Keratinocyte (primary cell): ENCODE results near the gene MLXIP. TPM values are rescaled to one million over a fixed set of nuclear protein-coding genes. Genes with fewer than 3 reads are reported as not detected.

Source experiments
- DNase-seq: peaks from one replicate; pipeline ENCODE4 v3.0.0-alpha.2; 2011; ENCODE audit warnings: low read depth, missing footprints, low spot score
- FAIRE-seq: peaks from 2 replicates; lab custom pipeline; 2011; peaks lifted over from hg19 to GRCh38; lab: Jason Lieb, UNC
- H2AFZ ChIP-seq: 2 replicates; pipeline ENCODE4 v1.6.0; 2012; ENCODE audit warnings: low read length, control low read depth, inconsistent platforms; ENCODE audit not compliant: control insufficient read depth
- H3K27ac ChIP-seq: 2 replicates; pipeline ENCODE4 v1.5.1; 2011; ENCODE audit warnings: low read length; ENCODE audit not compliant: control insufficient read depth, insufficient read depth
- H3K27me3 ChIP-seq: 3 replicates; pipeline ENCODE4 v1.6.0; 2011; ENCODE audit warnings: low read length; ENCODE audit not compliant: control insufficient read depth, insufficient read depth; ENCODE audit errors: extremely low read depth
- H3K36me3 ChIP-seq, 2 experiments: 2 replicates in 1 of 2; 3 replicates in 1 of 2; pipeline ENCODE4 v1.5.1; 2011; ENCODE audit warnings: low read length in 2 of 2, mild to moderate bottlenecking in 1 of 2; ENCODE audit not compliant: control insufficient read depth in 2 of 2, insufficient read depth in 2 of 2; ENCODE audit errors: extremely low read depth in 1 of 2
- H3K4me1 ChIP-seq: 3 replicates; pipeline ENCODE4 v1.5.1; 2011; ENCODE audit warnings: low read length; ENCODE audit not compliant: control insufficient read depth, insufficient read depth; ENCODE audit errors: extremely low read depth
- H3K4me2 ChIP-seq: 3 replicates; pipeline ENCODE4 v1.6.0; 2011; ENCODE audit warnings: low read depth, low read length; ENCODE audit not compliant: control insufficient read depth, insufficient read depth; ENCODE audit errors: extremely low read depth
- H3K4me3 ChIP-seq, 3 experiments: fragments of 200-600 bp in 1 of 3; sonication (generic) in 1 of 3; 2 replicates in 2 of 3; 3 replicates in 1 of 3; pipeline ENCODE4 v1.5.1; 2011 to 2016; ENCODE audit warnings: low read length in 3 of 3, mild to moderate bottlenecking in 3 of 3, control low read depth in 2 of 3, inconsistent platforms in 1 of 3, low read depth in 1 of 3, mixed read lengths in 1 of 3, mixed run types in 1 of 3, moderate library complexity in 1 of 3; ENCODE audit not compliant: control insufficient read depth in 2 of 3, insufficient read depth in 2 of 3; ENCODE audit errors: extremely low read depth in 1 of 3
- H3K79me2 ChIP-seq: 2 replicates; pipeline ENCODE4 v1.6.0; 2012; ENCODE audit warnings: low read length; ENCODE audit not compliant: control insufficient read depth, insufficient read depth
- H3K9ac ChIP-seq: 3 replicates; pipeline ENCODE4 v1.6.0; 2011; ENCODE audit warnings: low read length; ENCODE audit not compliant: control insufficient read depth, insufficient read depth; ENCODE audit errors: extremely low read depth
- H3K9me1 ChIP-seq: 3 replicates; pipeline ENCODE4 v1.6.0; 2011; ENCODE audit warnings: low read length; ENCODE audit not compliant: control insufficient read depth, insufficient read depth; ENCODE audit errors: extremely low read depth
- H3K9me3 ChIP-seq: 2 replicates; pipeline ENCODE4 v1.5.1; 2012; ENCODE audit warnings: low read depth, low read length; ENCODE audit not compliant: control insufficient read depth
- H4K20me1 ChIP-seq: 3 replicates; pipeline ENCODE4 v1.6.0; 2011; ENCODE audit warnings: low read length; ENCODE audit not compliant: control insufficient read depth, insufficient read depth; ENCODE audit errors: extremely low read depth
- CTCF ChIP-seq, 3 experiments: IDR thresholded peaks in 1 of 3; conservative IDR thresholded peaks in 1 of 3; optimal IDR thresholded peaks in 1 of 3; 2 replicates in 2 of 3; 3 replicates in 1 of 3; pipeline versions ENCODE3 to v1.5.1; 2011; ENCODE audit warnings: low read length in 3 of 3, mild to moderate bottlenecking in 3 of 3, moderate library complexity in 2 of 3, control low read depth in 1 of 3, inconsistent platforms in 1 of 3; ENCODE audit not compliant: insufficient read depth in 2 of 3; ENCODE audit errors: extremely low read depth in 1 of 3
- EZH2 ChIP-seq: IDR thresholded peaks from one replicate; pipeline ENCODE4 v1.6.1; 2012; ENCODE audit warnings: inconsistent platforms, mild to moderate bottlenecking, low read length, moderate library complexity
- dilution Hi-C: fragments of 300-500 bp; cut with MboI; formaldehyde crosslinking; loops from one replicate; pipeline ENCODE4 v1.7.0; 2020; ENCODE audit warnings: low sequenced_read_pairs; ENCODE audit not compliant: extremely low pct_ligation_motif_present
- polyA plus RNA-seq, 5 experiments: library from polyadenylated mRNA; depleted of rRNA in 3 of 5; stranded (reverse) in 3 of 5; stranded (forward) in 1 of 5; unstranded in 1 of 5; fragments of >200 nt; gene quantifications; 1 replicate in 1 of 5; 2 replicates in 3 of 5; 3 replicates in 1 of 5; pipeline versions ENCODE4 v1.2.1 to v1.2.3, GENCODE V29; 2011 to 2012; ENCODE audit warnings: missing spikeins in 2 of 5, low read depth in 1 of 5, low replicate concordance in 1 of 5

The MLXIP gene
- polyA plus RNA-seq, 1 donor (not counting 4 experiments of a cell fraction or from before 2014, with no cell fraction given) = 5.5 TPM

- DNase-seq (no peak), FAIRE-seq (no peak)
- H3K27me3 ChIP-seq = no peaks in the 10 kb centered on the region
- no peaks in the 10 kb centered on the region for H3K4me1 ChIP-seq
- peaks cover 20% of the 10 kb centered on the region in 2 experiments for H3K36me3 ChIP-seq
- no peaks in the 10 kb centered on the region for H3K9me1 ChIP-seq
- no peak overlapping the region for H3K4me3 ChIP-seq
- dilution Hi-C loops = no loop called here
- no peak overlapping the region for H3K27ac ChIP-seq
- TF ChIP-seq CTCF (optimal IDR thresholded peaks at IDR 0.05 in 1 of 3, IDR thresholded peaks at IDR 0.05 in 1 of 3, conservative IDR thresholded peaks at IDR 0.05 in 1 of 3; ENCODE audit: extremely low read depth in 1 of 3, insufficient read depth in 2 of 3, low read length in 3 of 3) = no peak
- no peak for TF ChIP-seq EZH2
- no peak overlapping the region for H3K9ac ChIP-seq
- no peak overlapping the region for H2AFZ ChIP-seq
- no peaks in the 10 kb centered on the region for H3K9me3 ChIP-seq
- no peak overlapping the region for H3K4me2 ChIP-seq
- H3K79me2 ChIP-seq = no peaks in the 10 kb centered on the region
- H4K20me1 ChIP-seq = no peaks in the 10 kb centered on the region
Measured at GRCh38 chr12:122144885-122145284, 66.3 kb downstream of the MLXIP start.

- Histone ChIP-seq H3K4me1 (no peaks in the 10 kb centered on the region), H4K20me1 (no peaks in the 10 kb centered on the region), H3K36me3 (peaks cover 16 to 17% of the 10 kb centered on the region in 2 experiments), H3K9ac (no peak overlapping the region), H3K4me2 (no peak overlapping the region), H3K27ac (no peak overlapping the region), H3K27me3 (no peaks in the 10 kb centered on the region), H3K79me2 (no peaks in the 10 kb centered on the region), H2AFZ (no peak overlapping the region), H3K9me3 (no peaks in the 10 kb centered on the region), H3K9me1 (no peaks in the 10 kb centered on the region), H3K4me3 (no peak overlapping the region)
- FAIRE-seq (no peak), DNase-seq (no peak)
- dilution Hi-C loops = no loop called here
- no peak for TF ChIP-seq CTCF (optimal IDR thresholded peaks at IDR 0.05 in 1 of 3, IDR thresholded peaks at IDR 0.05 in 1 of 3, conservative IDR thresholded peaks at IDR 0.05 in 1 of 3; ENCODE audit: extremely low read depth in 1 of 3, insufficient read depth in 2 of 3, low read length in 3 of 3)
- TF ChIP-seq EZH2 = no peak
Measured at GRCh38 chr12:122145505-122146330, 67.2 kb downstream of the MLXIP start.
